ENCODE data around the gene NUB1.

The NUB1 gene

DNA sequence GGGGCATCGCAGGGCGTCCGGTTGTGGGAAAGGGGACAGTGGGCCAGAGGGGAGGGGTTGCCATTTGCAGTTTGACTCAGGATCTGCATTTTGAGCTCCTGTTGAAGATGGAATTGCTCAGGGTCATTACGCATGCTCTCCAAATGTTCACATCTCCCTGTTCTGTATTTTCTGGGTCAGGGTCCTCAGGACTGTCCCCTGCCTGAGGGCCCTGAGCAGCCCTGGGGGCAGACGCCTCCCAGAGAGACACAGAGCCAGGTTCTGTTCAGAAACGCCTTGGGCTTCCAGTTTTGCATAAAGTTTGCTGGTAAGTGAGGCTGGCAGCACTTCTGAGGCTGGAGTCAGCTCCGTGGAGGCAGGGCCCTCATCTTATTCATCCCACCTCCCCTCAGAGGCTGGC lies 34.1 kb upstream of the NUB1 start:
- no peak for TF ChIP-seq JUND (IDR thresholded peaks at IDR 0.05; ENCODE audit: low read depth)
- no peak for DNase-seq (ENCODE audit: low read depth in 1 of 2, low spot score in 1 of 2)
- in situ Hi-C loops (cut with HindIII; ENCODE audit: low pct_unique_long_range_greater_than_20kb, low sequenced_read_pairs): no loop called here

DNA sequence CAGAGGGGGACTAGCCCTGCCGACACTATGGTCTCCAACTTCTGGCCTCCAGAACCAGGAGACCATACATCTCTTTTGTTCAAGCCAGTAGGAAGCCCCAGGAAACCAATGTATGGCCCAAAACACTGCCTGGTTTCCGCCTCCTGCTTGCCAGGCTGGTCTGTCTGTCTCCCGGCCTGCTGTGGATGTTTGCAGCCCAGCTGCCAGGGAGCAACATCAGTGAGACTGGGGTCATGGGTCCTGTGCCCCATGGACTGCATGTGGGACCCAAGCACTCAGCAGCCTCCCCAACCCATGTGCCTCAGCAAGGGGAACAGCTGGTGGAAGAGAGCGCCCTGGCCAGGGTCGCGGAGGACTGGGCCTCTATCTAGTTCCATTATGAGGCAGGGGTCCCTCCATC lies 33.4 kb upstream of the NUB1 start:
- in situ Hi-C loops (cut with HindIII; ENCODE audit: low pct_unique_long_range_greater_than_20kb, low sequenced_read_pairs): no loop called here
- no peak for DNase-seq (ENCODE audit: low read depth in 1 of 2, low spot score in 1 of 2)
- no peak for TF ChIP-seq JUND (IDR thresholded peaks at IDR 0.05; ENCODE audit: low read depth)

DNA sequence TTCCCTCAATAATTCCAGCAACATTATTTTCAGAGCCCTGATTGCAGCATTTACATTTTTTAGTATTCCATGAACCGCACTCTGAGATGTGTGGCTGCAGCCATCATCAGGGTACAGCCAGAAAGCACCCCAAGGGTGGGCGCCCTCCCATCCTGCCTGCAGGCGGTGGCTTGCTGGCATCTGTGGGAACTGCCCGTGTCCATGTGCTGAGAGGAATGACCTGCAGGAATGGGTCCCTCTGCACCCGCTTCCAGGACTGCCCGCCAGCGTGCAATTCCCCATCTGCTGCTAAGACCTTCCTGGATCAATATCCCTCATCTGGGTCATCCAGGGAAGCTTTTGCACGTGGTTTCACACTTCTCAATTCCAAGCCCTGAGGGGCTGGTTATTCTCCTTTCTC lies 32.8 kb upstream of the NUB1 start:
- in situ Hi-C loops (cut with HindIII; ENCODE audit: low pct_unique_long_range_greater_than_20kb, low sequenced_read_pairs): no loop called here
- DNase-seq (ENCODE audit: low read depth in 1 of 2, low spot score in 1 of 2): no peak
- TF ChIP-seq JUND (IDR thresholded peaks at IDR 0.05; ENCODE audit: low read depth): no peak

DNA sequence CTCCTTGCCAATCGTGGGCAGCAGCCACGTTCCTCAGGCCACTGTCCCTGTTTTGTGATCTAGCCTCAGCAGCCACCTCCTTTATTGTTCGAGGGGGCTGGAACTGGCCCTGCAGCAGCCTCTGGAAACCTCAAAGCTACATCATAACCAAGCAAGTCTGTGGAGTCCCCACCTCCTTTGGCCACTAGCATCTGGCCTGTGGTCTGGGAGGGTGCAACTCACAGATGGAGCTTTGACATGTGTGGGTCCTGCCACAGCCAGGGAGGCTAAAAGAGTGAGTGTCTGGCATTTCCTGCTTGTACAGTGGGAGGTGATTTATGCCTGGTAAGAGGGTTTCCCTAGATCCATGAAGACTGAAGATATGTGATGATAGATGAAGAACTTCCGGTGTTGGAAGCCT lies 32.3 kb upstream of the NUB1 start:
- in situ Hi-C loops (cut with HindIII; ENCODE audit: low pct_unique_long_range_greater_than_20kb, low sequenced_read_pairs): no loop called here
- no peak for TF ChIP-seq JUND (IDR thresholded peaks at IDR 0.05; ENCODE audit: low read depth)
- no peak for DNase-seq (ENCODE audit: low read depth in 1 of 2, low spot score in 1 of 2)

DNA sequence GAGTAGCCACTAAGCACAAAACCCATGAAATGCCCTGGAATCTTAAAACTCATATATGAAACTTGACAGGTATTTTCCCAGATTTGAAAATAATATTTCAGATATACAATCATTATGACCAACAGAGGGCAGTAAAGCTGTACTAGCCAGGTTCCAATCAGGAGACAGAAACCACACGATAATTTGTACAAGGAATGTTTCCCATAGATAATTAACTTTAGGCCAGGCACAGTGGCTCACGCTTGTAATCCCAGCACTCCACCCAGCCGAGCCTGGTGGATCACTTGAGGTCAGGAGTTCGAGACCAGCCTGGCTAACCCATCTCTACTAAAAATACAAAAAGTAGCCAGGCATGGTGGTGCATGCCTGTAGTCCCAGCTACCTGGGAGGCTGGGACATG lies 31.0 kb upstream of the NUB1 start:
- in situ Hi-C loops (cut with HindIII; ENCODE audit: low pct_unique_long_range_greater_than_20kb, low sequenced_read_pairs): no loop called here
- DNase-seq (ENCODE audit: low read depth in 1 of 2, low spot score in 1 of 2): peak in 1 of 2 experiments; percentile 32
- TF ChIP-seq JUND (IDR thresholded peaks at IDR 0.05; ENCODE audit: low read depth): no peak

DNA sequence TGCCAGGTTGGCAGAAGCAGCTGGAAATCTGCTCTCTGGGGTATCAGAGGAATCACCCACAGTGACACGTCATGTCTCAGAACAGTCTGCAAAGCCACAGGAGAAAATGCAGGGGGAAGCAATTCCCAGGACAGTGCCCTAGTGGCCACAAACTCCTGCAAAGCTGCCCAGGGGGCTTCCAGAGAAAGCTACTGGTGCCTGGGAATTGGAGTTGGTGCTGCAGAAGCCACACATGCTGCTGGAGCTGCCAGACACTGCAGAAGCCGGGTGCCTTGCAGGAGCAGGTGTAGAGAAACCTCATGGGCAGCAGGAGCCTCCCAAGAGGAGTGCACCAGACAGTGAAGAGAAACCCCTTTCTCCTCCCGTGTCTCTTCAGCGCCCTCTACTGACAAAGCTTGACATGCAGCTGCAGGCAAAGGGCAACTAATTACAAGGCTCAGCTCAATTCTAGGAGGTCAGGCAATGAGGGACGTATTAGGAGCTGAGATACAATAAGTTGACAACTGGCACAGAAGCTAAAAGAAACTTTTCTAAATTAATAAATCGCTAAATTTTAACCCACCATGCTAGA lies 30.2 kb upstream of the NUB1 start:
- TF ChIP-seq JUND (IDR thresholded peaks at IDR 0.05; ENCODE audit: low read depth): no peak
- DNase-seq (ENCODE audit: low read depth in 1 of 2, low spot score in 1 of 2): peak in 1 of 2 experiments; percentile 65
- in situ Hi-C loops (cut with HindIII; ENCODE audit: low pct_unique_long_range_greater_than_20kb, low sequenced_read_pairs): no loop called here

DNA sequence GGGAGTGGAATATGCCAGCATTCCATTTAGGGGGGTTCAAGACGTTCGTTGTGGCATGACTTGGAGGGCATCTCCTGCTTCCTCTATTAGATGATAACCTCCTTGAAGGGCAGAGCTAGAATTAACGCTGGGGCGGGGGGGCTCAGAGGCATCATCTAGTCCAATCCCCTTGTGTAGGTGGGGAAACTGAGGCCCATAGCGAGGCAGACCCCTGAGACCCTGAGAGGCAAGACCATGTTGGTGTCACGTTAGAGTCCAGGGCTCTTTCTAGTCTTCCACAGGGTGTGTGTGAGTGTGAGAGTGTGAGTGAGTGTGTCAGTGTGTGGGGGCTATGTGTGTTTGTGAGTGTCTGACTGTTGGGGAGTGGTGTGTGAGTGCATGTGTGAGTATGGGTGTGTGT lies 29.3 kb upstream of the NUB1 start:
- no peak for TF ChIP-seq JUND (IDR thresholded peaks at IDR 0.05; ENCODE audit: low read depth)
- no peak for DNase-seq (ENCODE audit: low read depth in 1 of 2, low spot score in 1 of 2)
- in situ Hi-C loops (cut with HindIII; ENCODE audit: low pct_unique_long_range_greater_than_20kb, low sequenced_read_pairs): no loop called here

DNA sequence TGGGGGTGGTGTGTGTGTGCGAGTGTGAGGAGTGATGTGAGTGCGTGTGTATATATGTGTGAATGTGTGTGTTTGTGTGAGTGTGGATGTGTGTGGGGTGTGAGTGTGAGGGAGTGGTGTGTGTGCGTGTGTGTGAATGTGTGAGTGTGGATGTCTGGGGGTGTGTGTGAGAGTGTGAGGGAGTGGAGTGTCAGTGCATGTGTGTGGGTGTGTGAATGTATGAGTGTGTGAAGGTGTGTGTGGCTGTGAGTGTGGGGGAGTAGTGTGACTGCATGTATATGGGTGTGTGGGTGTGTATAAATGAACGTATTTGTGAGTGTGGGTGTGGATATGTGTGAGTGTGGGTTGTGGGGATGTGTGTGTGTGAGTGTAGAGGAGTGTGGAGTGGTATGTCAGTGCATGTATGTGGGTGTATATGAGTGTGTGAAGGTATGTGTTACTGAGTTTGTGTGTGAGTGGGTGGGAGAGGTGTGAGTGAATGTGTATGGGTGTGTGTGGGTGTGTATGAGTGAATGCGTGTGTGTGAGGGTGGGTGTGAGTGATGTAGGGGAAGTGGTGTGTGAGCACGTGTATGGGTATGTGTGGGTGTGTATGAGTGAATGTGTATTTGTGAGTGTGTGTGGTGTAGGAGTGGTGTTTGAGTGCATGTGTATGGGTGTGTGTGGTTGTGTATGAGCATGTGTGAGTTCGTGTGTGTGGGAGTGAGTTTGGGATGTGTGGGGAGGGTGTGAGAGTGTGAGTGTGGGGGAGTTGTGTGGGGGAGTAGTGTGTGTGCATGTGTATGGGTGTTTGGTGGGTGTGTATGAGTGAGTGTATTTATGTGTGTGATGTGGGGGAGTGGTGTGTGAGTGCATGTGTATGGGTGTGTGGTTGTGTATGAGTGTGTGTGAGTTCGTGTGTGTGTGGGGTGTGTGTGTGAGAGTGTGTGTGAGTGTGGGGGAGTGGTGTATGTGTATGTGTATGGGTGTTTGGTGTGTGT lies 28.5 kb upstream of the NUB1 start:
- no peak for TF ChIP-seq JUND (IDR thresholded peaks at IDR 0.05; ENCODE audit: low read depth)
- in situ Hi-C loops (cut with HindIII; ENCODE audit: low pct_unique_long_range_greater_than_20kb, low sequenced_read_pairs): no loop called here
- no peak for DNase-seq (ENCODE audit: low read depth in 1 of 2, low spot score in 1 of 2)

DNA sequence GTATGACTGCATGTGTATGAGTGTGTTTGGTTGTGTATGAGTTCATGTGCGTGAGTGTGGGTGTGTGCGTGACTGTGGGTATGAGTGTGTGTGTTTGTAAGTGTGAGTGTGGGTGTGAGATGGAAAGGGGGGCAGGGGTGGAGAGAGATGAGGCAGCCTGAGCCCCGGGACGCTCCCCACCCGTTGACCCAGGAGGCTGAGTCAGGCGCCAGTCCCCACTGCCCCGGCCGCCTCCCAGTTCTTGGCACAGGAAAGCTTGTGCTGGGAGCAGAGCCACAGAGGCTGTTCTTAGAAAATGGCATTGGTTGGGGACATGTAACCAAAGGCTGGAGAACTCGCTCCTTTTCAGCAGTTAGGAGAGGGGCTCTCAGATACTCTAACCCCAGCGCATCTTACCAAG lies 27.8 kb upstream of the NUB1 start:
- DNase-seq (ENCODE audit: low read depth in 1 of 2, low spot score in 1 of 2): no peak
- no peak for TF ChIP-seq JUND (IDR thresholded peaks at IDR 0.05; ENCODE audit: low read depth)
- in situ Hi-C loops (cut with HindIII; ENCODE audit: low pct_unique_long_range_greater_than_20kb, low sequenced_read_pairs): no loop called here

DNA sequence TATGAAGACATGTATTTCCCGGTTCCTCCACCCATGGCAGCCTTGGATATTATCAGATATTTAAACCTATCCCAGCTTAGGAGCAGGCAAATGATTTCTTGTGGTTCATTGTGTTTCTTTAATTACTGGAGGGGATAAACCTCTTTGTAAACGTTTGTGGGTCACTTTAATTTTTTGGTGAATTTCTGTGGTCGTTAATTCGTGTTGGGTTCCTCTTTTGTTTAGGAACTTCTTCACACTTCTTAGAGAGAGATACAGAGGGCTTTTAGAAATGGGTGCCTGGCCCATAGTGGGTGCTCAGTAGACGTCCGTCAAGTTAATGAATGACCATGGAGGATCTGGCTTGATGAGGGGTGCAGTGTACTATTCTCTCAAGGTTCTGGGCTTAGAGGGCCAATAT lies 27.2 kb upstream of the NUB1 start:
- in situ Hi-C loops (cut with HindIII; ENCODE audit: low pct_unique_long_range_greater_than_20kb, low sequenced_read_pairs): no loop called here
- no peak for TF ChIP-seq JUND (IDR thresholded peaks at IDR 0.05; ENCODE audit: low read depth)
- DNase-seq (ENCODE audit: low read depth in 1 of 2, low spot score in 1 of 2): no peak

DNA sequence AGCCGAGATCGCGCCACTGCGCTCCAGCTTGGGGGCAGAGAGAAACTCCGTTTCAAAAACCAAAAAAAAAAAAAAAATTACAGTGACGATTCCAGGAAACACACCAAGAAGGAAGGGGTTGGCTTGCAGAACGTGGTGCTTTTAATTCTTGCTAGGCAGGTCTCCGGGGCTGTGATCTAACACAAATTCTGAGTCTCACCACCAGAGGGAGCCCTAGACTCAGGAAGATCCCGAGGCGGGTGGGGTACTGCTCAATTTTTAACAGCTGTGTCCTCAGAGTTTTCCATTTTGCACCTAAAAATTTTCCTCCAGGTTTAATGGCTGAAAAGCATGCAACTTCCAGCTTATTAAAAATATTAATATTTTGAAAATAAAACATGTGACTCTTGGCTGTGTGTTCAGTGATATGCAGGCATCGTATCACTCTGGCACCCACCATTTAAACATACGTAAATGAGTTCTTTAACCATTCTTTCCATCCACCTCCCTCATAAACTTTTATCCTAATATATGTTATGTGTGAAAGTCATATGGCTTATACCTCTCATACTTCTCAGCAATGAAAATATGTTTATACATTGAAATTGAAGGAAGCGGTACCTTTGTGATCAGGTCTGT lies 26.5 kb upstream of the NUB1 start:
- TF ChIP-seq JUND (IDR thresholded peaks at IDR 0.05; ENCODE audit: low read depth): no peak
- DNase-seq (ENCODE audit: low read depth in 1 of 2, low spot score in 1 of 2): peak; percentile 28 to 69
- in situ Hi-C loops (cut with HindIII; ENCODE audit: low pct_unique_long_range_greater_than_20kb, low sequenced_read_pairs): no loop called here

DNA sequence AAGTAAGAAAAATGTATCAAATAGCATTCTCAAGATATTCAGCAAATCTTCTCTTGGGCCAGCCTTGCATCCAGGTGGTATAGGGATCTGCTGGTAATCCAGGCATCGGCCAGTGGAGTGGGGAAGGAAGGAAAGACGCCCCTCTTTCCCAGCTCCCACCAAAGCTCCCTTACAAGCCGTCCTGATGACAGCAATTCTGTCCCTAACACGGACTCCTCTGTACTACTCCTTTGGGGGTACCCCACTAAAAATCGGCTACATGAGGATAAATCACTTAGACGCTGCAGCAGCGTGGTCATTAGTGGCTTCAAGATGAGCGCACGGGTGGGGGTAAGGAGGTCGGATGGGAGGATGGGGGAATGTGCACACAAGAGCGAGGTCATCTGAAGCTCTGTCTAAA lies 24.7 kb upstream of the NUB1 start:
- DNase-seq (ENCODE audit: low read depth in 1 of 2, low spot score in 1 of 2): no peak
- TF ChIP-seq JUND (IDR thresholded peaks at IDR 0.05; ENCODE audit: low read depth): no peak
- in situ Hi-C loops (cut with HindIII; ENCODE audit: low pct_unique_long_range_greater_than_20kb, low sequenced_read_pairs): no loop called here

DNA sequence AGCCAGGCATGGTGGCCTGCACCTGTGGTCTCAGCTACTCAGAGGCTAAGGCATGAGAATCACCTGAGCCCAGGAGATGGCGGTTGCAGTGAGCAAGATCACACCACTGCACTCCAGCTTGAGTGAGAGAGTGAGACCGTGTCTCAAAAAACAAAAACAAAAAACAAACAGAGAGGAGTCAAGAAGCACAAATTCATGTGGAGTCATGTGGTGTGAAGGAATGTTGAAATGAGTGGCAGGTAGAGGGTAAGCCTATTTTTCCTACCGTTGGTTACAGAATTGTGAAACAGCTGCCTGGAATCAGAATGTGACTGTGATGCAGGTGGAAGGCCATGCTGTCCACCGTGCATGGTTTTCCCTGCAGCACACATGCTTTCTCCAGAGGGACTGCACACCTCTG lies 23.7 kb upstream of the NUB1 start:
- no peak for DNase-seq (ENCODE audit: low read depth in 1 of 2, low spot score in 1 of 2)
- in situ Hi-C loops (cut with HindIII; ENCODE audit: low pct_unique_long_range_greater_than_20kb, low sequenced_read_pairs): no loop called here
- no peak for TF ChIP-seq JUND (IDR thresholded peaks at IDR 0.05; ENCODE audit: low read depth)
